DMS79 (cell line): ENCODE measurements around the gene TMEM239.
A peak's percentile ranks its signal among the peaks of the same experiment; 100 is the strongest.
"Not testable (repeated sequence)": the region's sequence is repeated elsewhere in the genome, so short reads cannot be mapped to it uniquely, and the experiment has no call there.

ENCODE experiments used
- DNase-seq: peaks from one replicate; lab custom pipeline; 2025; lab: John Stamatoyannopoulos, UW

TMEM239 gene

DNA sequence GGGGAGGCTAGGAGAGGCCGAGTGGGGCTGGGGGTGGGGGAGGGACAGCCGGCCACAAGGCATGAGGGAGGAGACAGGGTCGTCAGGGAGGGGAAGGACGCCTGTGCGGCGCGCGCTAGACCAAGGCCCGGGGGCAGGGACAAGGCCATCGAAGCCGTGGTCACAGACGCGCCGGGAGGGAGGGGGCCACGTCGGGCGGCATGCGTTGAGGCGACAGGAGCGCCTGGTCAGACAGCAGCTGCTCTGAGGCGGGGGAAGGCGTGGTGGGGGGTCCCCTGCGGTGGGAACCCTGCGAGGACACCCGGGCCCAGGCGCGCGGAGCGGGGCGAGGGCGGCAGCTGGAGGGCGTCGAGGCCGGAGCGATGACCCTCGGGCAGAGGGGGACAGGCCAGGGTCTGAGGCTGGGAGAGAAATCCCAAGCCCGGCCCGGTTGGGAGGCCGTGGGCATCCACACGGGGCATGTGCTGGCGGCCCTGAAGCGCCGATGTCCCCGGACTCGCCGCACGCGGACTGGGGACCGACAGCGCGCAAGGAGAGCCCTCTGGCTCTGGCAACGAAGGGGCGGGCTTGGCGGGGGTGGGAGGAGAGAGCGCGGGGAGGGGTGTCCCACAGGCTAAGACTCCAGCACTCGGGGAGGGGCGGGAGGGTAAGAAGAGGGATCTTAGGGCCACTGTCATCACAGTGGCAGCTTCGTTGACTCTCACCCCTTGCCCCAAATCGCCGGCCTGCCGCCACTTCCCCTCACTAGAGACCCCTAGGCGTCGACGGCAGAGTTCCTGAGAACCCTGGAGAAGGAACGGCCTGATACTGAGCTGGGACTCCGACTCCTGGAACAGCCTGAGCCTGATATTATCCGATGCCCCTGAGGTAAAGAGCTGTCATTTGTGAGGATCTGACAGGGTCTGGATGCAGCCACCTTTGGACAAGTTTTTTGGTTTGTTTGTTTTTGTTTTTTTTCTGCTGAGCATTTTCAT is 5.0 kb downstream of the TMEM239 start:
- DNase-seq = no peak

DNA sequence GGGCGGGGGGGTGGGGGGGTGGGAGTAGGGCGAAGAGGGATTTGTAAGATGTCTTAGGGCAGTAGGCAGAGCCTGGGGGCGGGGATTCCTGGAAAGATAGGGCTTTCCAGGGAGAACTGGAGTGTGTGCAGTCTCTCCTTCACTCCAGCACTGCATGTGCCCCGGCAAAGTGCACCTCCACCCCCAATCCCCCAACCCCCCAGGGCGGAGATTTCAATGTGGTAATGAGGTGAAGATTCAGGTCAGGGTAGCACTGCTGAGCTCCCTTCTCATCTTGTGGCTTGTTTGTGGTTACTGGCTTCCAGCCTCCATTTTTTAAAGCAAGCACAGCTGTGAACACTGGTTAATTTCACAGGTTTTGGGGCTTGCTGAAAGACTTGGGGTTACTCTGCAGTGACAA is 5.9 kb downstream of the TMEM239 start:
- DNase-seq = no peak

DNA sequence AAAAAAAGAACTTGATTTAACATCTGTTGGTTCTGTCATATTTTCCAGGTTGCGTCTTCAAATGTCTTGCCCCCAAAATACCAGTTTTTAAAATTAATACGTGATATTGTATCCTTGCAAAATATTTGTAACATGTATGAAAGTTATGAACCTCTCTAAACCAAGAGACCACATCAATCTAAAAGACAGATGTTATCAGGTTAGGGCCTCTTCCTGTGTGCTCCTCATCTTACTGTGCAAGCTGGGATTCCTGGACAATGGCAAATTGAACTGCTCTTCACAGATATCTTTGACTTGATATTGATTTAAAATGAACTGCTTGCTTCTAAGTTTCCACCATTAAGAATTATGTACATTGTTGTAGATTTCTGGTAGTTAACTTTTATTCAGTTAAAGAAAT is 9.6 kb downstream of the TMEM239 start:
- no peak for DNase-seq

DNA sequence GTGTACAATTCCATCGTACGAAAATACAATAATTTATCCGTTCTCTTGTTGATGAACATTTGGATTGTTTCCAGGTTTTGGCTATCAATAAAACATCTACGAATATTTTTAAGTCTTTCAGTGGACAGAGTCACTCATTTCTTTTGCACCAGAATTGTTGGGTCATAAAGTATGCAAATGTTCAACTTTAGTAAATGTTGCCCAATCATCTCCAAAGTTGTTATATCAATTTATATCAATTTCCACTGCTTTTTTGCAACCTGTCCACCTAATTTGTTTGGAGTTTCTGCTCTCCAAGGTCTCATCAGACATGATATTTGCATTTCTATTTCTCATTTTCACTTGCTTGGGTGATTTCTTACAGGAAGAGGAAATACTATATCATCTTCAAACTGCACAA is 10.5 kb downstream of the TMEM239 start:
- no peak for DNase-seq

DNA sequence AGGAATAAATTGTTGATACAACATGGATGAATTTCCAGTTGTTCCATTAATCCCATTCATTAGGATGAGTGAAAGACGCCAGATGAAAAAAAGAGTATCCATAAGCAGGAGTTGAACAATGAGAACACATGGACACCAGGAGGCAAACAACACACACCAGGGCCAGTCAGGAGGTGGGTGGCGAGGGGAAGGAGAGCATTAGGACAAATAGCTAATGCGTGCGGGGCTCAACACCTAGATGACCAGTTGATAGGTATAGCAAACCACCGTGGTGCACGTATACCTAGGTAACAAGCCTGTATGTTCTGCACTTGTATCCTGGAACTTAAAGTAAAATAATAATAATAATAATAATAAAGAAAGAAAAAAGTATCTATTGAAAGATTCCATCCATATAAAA is 13.2 kb downstream of the TMEM239 start:
- no peak for DNase-seq

DNA sequence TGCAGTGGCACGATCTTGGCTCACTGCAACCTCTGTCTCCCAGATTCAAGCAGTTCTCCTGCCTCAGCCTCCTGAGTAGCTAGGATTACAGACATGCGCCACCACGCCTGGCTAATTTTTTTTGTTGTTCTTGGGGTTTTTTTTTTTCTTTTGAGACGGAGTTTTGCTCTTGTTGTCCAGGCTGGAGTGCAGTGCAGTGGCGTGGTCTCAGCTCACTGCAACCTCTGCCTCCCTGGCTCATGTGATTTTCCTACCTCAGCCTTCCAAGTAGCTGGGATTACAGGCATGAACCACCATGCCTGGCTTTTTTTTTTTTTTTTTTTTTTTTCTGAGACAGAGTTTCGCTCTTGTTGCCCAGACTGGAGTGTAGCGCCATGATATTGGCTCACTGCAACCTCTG is 15.0 kb downstream of the TMEM239 start:
- not testable (repeated sequence) for DNase-seq

DNA sequence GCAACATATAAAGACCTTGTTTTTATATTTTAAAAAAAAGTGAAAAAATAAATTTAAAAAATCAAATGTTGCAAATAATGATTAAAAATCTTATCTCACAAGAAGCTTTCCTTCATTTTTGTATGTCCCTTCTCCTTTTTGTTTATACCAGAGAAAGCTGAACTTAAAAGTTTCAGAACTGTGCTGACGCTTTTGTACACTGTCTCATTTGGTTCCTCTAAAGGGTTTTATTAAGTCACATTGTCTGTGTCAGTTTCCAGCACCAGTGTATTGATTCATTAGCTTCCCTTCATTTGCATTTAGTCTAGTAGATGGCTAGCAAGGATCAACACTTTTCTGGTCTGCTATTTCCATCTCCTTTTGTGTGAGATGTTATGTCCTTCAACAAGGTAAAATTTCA is 17.6 kb downstream of the TMEM239 start:
- DNase-seq = no peak

DNA sequence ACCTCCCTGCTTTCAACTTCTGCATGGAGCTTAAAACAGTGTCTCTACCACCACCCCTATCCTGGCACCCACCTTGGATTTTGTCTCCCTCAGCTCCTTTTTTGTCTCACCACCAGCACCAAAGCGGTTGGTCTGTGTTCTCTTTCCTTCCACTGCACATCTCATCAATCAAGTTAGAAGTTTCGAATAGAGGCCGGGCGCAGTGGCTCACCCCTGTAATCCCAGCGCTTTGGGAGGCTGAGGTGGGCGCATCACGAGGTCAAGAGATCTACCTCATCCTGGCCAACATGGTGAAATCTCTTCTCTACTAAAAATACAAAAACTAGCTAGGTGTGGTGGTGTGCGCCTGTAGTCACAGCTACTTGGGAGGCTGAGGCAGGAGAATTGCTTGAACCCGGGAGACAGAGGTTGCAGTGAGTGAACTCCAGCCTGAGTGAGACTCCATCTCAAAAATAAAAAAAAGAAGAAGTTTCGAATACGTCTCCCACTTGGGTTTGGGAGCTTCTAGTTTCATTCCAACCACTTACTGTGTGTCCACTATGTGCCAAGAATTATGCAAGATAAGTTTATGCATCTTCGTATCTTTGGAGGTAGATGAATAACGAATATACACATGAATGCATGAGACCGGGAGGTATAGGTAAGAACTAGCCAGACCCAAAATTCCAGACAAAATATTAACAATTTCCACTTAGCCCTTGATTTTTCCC is 18.4 kb downstream of the TMEM239 start:
- DNase-seq = no peak

DNA sequence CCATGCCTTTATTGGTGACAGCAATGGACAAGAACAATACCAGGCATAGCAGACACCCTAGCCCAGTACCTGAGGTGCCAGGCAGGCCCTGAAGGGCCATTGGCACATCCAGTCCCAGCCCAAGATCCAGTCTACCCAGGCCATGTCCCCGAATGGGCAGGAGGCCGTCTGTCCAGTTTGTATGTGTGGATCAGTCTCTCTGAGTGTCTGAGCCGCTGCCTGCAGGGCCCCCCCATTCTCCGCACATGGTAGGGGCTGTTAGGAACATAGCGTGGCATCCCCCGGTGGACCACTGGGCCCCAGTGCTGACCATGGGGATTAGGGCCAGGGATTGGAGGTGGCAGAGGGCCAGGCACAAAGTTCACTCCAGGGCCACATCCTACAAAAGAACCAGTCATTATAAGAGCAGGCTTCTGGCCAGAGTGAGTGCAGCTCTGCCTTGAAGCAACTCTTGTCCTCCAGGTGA is 19.2 kb downstream of the TMEM239 start:
- DNase-seq = no peak

DNA sequence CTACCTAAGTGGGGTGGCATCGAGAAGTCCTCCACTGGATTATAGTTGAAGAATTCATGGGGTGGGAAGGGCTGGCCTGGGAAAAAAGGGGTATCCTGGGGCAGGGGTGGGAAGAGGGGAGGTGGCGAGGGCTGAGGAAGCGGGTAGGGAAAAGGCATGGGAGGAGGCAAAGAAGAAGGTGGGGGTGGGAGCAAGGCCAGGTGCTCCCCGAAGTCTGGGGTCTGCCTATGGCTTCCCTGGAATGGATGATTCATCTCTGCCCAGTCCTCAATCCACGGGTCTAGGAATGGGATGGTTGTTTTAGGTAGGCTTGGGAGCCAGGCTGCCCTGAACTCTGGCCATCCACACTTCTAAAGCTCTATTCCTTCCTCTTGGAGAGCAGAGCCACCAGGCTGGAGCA is 19.9 kb downstream of the TMEM239 start:
- DNase-seq = no peak

DNA sequence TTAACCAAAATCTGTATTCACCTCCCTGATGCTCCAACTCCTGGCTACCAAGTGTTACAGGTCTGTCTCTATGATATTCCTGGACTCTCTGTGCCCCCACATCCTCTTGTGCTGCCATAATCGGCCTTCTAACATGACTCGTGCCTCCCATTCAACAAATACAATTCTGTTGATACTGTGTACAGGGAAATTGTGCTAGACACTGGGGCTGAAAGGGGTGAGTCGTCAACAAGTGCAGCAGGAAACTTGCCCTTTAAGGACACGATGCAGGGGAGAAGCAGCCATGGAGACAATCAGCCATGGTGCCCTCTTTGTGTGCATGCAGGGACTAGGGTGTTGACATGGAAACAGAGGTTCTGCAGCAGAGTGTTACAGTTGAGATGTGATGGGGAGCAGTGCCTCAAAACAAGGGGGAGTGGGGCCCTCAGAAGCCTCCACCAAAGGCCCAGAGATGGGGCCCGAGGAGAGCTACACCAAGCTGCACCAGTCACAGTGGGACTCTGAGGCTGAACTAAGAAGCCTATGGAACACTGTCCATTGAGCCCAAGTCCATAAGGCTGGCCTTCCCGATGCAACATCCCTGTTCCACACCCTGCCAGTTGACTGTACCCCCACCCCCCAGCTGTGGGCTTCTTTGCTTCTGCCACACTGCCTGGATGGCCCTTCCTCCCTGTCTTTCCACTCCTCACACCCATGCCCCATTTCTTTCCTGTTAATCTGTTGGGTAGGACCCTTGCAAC is 21.2 kb downstream of the TMEM239 start:
- DNase-seq = no peak

DNA sequence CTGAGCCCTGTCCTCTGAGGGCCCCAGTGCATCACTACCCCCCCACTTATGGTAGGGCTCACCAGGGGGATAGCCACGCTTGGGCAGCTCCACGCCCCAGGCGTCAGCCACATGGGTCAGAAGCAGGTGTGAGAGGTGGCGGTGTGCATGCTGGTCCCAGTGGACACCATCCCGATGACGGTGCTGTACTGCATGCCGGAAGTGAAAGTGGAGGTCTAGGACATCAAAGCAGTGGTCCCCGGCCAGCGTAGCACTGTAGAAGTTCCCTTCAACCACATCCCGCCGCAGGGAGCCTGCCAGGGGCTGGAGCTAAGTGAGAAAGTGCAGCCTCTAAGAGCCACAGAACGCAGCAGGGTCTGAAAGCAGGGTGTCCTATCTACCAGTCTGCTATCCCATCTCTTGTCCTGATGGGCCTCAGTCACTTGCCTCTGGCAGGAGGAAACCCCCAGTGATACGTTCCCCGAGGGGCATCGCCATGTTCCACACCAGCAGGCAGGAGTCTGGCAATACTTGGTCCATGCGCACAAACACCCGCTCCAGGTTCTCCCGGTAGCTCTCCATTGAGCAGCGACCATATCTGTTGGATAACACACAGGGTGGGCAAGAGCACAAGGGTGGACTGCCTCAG is 22.1 kb downstream of the TMEM239 start:
- no peak for DNase-seq

DNA sequence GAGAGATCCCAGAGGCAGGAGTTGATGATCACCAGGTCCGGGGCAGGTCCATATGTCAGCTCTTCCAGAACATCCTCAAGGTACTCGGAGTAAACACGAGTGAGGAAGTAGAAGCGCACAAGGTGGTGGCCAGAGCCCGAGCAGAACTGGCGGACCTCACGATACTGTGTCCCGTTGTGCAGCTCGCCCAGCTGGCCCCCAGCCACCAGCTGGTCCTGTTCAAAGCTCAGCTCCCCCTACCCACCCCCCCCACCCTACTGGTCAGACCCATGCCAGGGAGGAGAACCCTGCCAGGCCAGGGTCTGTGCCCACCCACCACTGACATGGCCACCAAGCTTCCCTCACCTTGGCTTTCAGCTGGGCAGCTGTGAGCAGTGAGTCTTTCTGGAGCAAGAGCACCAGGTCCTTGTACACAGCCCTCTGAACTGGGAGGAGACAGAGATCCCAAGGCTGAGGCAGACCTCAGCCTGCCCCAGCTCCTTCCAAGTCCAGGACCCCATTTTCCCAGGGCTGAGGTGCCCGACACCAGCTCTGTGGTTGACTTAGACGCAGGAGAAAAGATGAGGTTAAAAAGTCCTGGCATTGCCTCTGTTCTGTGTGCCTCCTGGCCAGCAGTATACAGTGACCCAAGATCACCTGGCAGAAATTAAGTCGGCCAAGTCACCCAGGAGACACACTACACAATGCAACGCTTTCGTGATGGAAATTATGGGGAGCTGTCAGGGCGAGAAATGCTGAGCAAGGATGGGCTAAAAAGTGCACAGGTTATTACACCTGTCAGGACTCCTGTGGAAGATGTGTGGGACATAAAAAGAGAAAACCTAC is 22.9 kb downstream of the TMEM239 start:
- no peak for DNase-seq

DNA sequence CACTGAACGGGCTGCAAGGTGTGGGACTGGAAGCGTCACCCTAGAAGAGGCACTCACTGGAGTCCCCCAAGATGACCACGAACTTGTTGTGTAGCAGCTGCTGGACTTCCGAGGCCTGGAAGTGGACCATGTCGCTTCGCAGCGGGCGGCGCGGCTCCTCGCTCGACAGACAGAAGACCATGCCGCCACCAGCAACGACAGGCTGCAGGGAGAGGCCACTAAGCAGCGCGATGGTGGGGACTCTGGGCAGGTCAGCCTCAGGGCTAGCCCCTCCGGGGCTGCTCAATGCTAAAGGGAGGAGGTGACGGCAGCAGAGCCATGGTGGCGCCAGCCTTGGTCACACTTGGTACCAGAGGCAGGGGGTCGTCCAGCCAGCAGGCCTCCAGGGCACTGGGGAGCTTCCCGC is 23.6 kb downstream of the TMEM239 start:
- no peak for DNase-seq

DNA sequence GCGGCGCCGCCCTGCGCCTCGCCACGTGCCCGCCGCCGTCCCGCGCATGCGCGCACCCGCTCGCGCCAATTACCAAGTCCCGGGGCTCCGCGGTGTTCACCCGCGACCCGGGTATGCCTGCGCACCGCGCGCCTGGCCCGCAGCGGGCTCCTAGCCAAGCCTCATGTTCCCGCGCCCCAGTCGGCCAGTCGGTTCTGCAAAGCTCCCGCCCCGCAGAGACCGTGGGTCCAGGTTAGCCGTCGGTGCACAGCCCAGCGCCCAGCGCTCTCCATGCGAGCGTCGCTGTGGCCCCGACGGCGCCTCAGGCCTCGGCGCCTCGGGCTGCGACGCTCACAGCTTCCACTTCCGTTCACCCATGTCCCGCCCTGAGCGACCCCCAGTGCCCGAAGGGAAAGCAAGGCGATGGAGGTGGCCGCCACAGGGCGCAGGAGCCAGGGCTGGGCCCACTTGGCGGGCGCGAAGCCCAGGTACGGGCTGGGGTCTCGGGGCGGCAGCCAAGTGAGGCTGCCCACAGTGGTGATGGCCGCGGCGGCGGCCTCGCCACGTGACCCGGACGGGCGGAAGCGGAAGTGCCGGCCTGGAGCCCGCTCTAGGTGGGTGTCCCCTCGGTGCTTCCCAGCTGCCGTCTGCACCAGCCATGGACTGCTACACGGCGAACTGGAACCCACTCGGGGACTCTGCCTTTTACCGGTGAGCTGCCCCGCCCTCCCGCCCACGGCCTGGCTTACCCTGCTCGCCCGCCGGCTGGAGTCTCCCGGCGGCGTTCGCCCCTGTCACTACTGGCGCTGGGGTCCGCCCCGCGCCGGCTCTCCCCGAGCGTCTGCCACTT is 24.2 kb downstream of the TMEM239 start, which contains the start of the genes PCED1A and VPS16:
Gene PCED1A (minus strand): TSS at position 518 of the 829 bp plus-strand sequence. CDS start 743 bp downstream, outside the sequence.
Gene VPS16 (plus strand): TSS at position 608 of the 829 bp plus-strand sequence. CDS start 30 bp downstream, at position 638.
- peak; percentile 61 for DNase-seq

DNA sequence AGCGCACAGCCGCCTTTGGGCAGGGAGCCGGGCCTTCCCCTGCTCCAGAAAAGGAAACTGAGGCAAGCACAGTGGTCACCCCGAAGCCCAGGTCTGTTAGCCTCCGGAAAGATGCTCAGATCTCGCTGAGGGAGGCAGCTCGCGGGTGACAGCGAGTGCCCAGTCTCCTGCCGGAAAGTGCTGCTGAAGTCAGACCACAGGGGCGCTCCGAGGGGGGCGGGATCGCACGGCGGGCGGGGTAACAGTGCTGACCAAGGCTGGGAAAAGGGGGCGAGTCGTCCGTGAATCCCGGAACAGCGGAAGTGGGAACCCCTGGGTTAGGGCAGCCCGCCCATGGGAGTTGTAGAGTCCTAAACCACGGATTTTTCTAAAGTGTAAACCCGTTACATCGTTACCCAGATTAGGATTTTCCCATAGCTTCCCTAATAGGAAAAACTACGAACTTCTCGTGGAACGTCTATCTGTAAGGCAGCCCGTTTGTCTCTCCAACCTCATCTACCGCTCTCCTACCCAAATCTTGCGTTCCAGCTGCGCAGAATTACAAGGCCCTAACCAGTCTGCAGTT is 24.9 kb downstream of the TMEM239 start:
- DNase-seq = no peak

DNA sequence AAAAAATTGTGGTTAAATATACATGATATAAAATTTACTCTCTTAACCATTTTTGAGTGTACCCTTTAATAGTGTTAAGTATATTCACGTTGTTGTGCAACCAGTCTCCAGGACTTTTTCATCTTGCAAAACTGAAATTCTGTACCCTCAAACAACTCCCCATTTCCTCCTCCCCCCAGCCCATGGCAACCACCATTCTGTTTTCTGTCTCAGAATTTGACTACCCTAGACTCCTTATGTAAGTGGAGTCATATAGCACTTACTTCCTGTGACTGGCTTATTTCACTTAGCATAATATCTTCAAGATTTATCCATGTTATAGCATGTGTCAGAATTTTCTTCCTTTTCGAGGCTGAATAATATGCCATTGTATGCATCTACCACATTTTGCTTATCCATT is 29.4 kb downstream of the TMEM239 start:
- no peak for DNase-seq

DNA sequence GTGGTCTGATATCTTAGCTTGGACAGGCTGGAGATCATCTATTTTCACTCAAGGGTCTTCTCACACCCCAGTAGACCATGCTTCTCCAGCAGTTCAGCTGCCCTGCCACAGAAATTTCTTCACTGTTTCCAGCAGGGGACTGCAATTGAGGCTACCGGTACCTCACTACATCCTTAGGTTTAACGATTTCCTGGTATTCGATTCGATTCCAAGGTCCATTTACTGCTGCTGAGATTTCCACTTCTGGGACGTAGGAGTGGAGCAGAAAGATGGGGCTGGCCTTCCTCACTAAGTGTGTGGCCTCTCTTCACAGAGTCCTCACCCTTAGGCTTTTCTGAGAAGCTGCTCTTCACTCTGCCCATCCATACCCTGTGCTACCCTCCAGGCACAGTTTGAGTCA is 30.5 kb downstream of the TMEM239 start:
- no peak for DNase-seq

DNA sequence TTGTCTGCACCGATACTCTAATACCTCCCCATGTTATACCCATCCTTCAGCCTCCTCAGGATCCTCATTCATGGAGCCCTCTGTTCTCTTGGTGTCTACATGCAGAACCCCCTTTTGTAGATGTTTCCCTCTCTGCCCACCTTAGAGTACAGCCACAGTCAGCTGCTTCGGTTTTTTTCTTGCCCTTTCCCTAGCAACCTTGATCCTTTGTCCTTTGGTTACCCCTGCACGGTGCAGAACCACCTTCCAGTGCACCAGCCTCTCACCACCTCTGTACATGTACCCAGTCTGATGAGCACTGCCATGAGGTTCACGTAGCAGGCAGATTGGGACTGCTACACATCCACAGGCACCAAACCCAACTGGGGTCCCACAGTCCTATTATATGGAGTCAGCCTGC is 31.6 kb downstream of the TMEM239 start:
- no peak for DNase-seq

DNA sequence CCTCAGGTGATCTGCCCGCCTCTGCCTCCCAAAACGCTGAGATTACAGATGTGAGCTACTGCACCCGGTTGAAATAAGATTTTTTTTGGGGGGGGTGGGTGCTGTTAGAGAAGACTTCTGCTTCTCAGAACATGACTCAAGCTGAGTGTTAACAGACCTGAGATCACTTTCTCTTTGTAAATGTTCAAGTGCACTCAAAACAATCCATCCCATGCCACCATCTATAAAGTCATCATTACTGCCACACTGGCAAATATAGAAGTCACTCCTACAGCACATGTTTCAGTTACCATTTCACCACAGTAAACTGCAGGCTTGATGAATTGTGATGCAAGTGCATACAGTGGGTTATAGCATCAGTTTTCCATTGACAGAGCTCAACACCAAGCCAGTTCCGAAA is 33.4 kb downstream of the TMEM239 start:
- no peak for DNase-seq
